ENCODE measurements around the gene MICAL3.
"Not testable (repeated sequence)": the region's sequence is repeated elsewhere in the genome, so short reads cannot be mapped to it uniquely, and the experiment has no call there.

MICAL3 gene

DNA sequence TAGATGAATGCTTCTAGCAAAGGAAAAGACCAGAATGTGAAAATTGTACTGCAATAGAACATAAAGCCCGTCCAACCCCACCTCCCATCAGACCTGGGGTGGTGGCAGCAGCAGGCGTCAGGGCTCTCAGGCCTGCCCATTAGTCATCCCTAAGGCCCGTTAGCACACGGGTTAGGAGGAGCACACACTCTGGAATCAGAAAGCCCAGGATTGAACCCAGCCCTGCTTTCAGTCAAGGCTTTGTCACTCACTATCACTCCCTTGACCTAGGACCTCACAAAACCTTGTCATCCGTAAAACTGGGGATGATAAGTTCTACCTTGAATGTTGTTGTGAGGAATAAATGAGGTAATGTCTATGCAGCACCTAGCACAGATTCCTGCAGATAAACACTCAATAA is 26.9 kb downstream of the MICAL3 start:
- DNase-seq = no peak

DNA sequence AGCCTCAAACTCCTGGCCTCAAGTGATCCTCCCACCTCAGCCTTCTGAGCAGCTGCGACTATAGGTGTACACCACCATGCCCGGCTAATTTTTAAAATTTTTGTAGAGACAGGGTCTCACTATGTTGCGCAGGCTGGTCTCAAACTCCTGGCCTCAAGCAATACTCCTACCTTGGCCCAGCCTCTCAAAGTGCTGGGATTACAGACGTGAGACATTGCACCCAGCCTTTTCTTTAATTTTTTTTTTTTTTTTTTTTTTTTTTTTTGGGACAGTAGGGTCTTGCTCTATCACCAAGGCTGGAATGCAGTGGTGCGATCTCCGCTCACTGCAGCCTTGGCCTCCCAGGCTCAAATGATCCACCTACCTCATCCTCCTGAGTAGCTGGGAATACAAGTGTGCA is 29.1 kb downstream of the MICAL3 start:
- DNase-seq = not testable (repeated sequence)

DNA sequence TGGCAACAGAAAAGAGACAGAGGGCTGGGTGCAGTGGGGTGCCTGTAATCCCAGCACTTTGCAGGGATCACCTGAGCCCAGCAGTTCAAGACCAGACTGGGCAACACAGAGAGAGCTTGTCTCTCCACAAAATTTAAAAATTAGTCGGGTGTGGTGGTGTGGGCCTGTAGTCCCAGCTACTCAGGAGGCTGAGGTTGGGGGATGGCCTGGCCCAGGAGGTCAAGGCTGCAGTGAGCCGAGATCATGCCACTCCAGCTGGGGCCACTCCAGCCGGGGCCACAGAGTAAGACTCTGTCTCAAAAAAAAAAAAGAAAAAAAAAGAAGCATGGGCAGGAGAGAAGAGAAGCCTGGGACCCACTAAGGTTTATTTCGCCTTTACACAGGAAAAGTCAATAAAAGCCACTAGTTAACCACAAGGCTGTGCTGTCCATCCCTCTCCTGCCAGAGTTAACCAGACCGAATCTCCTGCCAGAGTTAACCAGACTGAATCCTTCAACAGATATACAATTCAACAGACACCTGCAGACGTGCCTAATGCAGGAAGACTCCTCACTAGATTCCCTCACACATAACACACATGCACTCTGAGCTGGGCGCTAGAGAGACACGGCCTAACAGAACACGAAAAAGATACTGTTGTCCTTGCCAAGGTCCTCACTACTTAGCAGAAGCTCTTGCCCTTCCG is 29.8 kb downstream of the MICAL3 start:
- no peak for DNase-seq

DNA sequence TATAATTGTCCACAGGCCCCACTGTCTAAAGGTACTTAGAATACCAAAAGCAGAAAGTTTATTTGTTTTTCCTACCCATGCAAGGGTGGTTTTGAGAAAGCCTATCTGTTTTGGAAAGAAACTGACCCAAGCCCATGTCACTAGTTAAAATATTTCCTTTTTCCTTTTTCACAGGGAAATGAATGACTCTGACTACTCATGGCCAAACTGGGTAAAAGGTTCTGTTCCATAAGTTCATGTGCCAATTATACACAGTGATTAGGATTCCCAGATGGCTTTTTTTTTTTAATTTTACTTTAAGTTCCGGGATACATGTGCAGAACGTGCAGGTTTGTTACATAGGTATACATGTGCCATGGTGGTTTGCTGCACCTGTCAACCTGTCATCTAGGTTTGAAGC is 31.4 kb downstream of the MICAL3 start:
- DNase-seq = not testable (repeated sequence)

DNA sequence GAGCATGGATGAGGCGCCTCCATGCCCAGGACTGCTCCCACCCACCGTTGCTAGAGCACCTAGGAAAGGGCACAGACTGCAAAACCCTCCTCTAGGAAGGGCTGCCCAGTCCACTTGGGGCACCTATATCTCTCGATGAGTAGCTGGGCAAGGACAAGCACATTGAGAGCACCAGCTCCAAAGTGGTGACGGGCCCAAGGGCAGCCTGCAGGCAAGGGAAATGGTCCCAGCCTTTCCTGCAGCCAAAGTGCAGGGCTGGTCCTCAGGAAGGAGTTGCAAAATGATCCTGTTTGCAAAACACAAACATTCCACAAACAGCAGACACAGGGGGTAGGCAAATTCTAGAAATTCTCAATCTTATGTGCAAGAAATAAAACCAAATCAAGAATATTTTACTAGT is 32.4 kb downstream of the MICAL3 start:
- not testable (repeated sequence) for DNase-seq

DNA sequence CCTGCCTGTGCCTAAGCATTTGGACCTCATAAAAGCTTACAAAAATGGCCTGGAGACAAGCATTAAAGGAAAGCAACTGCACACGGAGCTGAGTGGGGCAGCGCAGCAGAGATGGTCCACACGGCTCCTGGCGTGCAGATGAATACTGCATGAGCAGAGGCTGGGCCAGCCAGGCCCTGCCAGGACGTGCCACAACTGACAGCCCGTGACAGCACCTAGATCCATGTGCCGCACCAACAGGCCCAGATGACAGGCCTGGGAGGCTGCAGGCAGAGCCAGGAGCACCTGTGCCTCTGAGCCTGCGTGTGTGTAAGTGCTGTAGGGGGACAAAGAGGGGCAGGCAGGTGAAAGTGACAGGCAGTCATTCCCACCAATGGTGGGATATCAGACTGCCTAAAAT is 33.4 kb downstream of the MICAL3 start:
- DNase-seq = no peak

DNA sequence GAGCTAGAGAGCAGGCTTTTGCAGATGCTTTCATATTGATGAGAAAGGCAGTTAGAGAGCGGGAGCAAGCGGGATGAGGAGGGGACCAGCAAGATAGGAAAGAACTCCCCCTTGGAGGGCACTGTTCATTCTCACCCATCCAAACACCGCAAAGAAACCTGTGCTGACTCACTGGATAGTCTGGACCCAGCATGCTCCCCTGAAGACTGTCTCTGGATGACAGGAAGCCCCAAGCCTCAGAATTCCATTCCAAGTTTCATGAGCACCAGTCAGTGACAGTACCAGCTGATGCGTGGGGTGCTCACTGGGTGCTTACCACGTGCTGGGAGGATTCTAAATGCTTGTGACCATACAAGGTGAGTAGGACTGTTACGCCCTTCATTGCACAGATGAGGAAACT is 34.2 kb downstream of the MICAL3 start:
- no peak for DNase-seq

DNA sequence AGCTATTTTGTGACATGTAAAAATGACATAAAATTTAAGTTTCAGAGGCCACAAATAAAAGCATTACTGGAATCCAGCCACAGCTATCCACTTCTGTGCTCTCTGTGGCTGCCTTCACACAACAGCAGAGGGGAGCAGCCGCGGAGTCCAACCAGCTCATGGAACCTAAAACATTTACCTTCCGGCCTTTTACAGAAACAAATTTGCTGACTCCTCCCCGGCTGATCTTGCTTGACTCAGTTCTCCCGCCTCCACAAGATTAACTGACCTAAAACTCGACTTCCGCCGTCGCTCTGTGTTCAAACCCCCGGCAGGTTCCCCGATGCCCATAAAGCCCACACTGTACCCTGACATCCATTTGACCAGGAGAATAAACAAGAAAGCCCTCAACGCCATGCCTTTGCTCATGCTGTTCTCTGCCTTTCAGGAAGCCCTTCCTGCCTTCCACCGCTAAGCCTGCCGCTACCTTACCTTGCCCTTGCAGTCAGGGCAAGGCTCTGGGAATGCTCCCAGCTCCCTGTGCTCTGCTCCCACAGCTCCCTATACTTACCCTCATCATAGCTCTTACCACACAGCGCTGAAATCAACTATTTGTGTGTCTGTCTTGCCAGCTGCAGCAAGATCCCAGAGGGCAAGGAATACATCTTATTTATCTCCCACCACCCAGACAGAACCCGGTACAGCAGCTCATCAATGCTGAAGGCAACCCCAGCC is 35.4 kb downstream of the MICAL3 start:
- no peak for DNase-seq

DNA sequence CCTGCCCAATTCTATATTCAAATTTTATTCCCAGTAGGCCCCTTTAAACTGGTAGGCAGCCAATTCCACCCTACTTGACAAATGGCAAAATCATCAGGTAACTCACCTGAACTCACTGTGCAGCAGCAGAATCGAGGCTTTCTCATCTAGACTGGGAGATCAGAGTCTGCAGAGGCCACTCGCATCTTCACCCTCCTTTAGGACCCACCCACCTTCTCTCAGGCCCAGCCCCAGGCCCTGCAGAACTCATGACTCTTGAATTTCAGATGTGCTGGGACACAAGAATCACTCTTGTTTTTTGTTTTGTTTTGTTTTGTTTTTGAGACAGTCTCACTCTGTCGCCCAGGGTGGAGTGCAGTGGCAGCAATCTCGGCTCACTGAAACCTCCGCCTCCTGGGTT is 38.8 kb downstream of the MICAL3 start:
- no peak for DNase-seq

DNA sequence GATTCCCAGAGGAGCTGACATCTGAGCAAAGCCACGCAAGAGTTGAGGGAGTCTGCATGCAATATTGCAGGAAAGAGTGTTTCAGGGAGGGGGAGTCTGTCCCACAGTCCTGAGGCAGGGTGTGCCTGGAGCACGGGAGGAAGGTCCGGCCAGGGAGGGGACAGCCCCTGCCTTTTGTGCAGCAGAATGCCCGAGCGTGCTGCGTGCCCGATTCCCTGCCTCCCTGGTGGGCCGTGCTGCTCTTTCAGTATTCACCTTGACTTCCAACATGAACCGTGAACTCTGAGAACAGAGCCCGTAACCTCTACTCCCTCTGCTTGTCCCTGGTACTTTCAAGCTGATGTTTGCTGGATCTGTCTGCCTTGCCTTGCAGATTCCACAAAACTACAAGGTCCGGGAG is 39.3 kb downstream of the MICAL3 start:
- DNase-seq = not testable (repeated sequence)

DNA sequence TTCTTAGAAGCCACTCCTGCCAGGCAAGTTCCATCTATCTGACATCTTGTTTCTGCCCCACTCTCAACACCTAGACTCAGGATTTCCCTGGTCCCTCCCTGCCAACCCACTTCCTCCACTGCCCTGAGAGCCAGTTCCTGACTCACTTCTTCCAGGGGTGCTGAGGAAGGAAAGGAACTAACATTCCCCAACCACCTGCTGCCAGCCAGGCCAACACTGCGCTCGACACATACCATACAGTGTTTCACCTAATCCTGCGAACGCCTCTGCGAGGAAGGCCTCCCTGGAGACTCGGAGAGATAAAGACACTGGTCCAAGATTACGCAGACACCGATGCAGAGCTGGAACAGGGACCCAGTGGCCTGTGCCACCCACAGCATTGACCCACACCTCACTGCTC is 40.2 kb downstream of the MICAL3 start:
- DNase-seq = no peak

DNA sequence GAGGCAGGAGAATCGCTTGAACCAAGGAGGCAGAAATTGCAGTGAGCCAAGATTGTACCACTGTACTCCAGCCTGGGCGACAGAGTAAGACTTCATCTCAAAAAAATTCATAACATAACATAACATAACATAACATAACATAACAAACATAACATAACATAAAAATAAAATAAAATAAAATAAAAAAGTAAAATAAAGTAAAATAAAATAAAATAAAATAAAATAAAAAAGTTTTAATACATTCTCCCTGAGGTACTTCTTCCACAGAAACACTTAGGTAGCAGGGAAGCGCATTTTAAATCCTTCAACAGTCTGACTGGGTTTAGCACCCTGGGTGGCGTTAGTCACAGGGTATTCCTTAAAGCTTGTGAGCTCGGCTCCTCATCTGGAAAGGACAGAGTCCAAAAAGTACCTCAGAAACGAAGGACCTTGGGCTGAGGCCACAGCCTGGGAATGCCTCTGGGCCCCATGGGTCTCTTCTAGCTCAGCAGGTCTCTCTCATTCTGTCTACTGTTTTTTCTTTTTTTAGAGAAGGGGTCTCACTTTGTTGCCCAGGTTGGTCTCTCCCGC is 41.7 kb downstream of the MICAL3 start:
- DNase-seq = no peak

DNA sequence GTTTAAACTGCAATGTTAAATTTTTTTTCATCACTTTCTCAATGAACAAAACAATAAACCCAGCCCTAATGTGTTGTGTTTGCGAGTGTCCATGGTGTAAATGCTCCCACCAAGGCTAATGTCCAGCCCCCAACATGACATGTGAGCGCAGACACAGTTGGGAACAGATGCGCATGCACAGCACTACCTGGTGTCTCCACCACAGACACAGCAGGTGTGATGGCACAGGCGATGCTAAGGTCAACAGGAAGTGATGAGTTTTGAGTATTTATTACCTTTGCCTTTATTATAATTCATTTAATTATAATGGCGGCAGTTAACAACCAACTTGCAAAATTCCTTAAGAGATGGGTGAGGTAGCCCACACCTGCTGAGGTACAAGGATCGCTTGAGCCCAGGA is 42.9 kb downstream of the MICAL3 start:
- DNase-seq = no peak

DNA sequence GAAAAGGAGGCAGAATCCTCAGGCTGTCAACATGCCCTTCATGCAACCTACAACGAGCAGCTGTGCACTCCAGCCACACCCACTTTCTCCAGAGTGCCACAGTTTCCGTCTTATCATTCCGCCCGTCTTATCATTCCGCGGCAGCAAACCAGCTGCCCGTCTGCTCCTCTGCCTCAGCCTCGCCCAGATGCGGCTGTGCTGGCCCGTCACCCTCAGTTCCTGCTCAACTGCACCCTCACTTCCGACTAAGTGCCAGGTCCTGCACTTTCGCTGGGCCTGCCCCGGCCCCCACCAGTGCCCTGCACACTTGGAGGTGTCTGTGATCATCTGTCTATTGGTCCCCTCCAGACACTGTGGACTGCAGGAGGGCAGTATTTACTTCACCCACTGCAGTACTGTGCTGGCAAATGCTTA is 43.7 kb downstream of the MICAL3 start:
- DNase-seq = no peak

DNA sequence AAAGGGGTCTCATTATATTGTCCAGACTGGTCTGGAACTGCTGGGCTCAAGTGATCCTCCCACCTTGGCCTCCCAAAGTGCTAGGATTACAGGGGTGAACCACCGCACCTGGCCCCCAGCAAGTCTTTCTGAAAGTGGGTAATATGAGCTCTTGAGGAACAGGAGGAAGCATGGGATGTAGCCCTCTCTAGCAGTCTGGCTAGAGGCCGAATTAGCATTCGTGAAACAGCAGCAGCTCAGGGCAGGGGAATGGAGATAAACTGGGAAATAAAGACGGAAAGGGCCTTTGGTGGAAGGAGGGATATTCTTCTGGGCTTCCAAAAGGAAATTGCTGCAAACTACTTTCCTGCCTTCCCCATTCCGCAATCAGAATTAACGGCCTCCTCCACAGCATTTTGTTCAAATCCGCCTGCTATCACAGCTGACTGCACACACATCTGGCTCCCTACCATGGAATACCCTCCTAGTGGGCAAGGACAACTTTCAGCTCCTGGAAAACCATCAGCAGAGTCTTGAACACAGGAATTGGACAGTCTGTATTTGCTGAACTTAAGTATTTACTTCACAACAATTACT is 44.3 kb downstream of the MICAL3 start:
- DNase-seq = no peak

DNA sequence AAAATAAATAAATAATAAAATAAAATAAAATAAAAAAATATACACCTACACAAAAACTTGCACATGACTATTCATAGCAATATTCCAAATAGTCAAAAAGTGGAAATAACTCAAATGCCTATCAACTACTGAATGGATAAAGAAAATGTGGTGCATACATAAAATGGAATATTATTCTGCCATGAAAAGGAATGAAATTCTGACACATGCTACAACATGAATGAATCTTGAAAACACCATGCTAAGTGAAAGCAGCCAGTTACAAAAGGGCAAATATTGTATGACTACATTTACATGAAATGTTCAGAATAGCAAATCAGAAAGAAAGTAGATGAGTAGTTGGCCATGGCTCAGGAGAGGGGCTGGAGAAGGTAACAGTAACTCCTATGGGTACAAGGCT is 46.3 kb downstream of the MICAL3 start:
- DNase-seq = no peak

DNA sequence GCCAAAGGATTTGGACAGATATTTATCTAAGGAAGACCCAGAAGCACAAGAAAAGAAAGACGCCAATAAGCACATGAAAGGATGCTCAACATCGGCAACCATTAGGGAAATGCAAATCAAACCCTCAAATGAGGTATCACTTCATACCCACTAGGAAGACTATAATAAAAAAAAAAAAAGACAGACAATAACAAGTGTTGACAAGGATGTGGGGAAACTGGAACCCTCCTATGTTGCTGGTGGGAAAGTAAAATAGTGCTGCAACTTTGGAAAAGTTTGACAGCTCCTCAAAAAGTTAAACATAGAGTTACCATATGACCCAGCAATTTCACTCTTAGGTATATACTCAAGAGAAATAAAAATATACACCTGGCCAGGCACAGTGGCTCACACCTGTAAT is 47.0 kb downstream of the MICAL3 start:
- no peak for DNase-seq

DNA sequence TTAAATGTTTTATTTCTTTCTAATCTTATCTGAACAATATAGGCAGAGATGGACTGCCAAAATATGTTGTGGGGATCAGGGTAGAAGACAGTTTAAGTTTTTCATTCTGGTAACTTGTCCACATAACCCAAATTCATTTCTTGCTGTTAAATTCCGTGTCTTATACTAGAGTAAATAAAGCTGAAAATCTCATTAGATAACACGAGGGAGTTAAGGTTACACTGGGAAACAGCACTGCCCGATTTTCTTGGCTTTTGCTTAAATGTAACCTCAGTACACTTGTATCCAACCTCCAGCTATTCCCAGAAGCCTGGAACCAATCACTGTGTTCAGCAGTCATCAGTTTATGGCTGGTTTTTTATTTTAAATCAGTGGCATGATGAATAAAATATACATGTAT is 48.2 kb downstream of the MICAL3 start:
- no peak for DNase-seq

DNA sequence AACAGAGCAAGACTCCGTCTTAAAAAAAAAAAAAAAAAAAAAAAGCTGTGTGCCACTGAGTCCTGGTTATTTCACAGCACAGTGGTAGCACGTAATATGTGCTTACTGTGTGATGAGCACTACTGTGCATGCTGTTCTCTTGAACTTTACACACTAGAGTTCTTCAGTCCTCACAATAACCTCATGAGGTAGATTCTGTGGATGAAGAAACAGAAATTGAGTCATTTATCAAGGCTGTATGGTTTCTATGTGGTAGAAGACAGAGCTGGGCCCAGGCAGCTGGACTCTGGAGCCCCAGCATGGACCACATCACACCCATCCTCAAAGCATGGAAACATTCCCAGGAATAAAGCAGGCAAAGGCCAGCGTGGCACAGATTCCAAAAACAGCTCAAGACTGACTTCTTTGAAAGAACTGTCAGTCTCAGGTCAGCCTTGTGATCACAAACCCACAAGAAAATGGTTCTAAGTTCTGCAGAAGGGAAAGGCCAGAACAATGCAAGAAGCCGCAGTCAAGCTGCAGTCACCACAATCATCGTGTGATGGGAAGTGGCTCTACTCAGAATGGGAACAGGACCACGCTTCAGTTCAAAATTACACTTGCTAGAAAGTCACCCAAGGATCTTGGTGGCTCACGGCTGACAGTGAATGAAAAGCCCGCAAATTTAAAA is 49.5 kb downstream of the MICAL3 start:
- no peak for DNase-seq

DNA sequence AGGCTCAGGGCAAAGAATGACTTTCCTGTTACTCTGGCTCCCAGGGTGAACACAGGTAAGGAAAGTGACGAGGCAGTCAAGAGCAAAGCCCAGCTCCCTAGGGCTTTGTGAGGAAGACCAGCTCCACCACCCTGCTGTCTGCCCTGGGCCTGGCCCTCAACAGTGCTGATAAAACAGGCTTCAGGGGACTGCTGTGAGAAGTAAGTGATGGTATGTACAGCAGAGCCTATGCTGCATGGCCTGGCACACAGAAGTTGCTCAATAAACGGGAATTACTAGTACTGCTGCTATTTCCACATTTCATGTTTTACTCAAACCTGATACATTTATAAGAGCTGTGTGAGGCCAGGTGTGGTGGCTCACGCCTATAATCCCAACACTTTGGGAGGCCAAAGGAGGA is 50.3 kb downstream of the MICAL3 start:
- DNase-seq = no peak

DNA sequence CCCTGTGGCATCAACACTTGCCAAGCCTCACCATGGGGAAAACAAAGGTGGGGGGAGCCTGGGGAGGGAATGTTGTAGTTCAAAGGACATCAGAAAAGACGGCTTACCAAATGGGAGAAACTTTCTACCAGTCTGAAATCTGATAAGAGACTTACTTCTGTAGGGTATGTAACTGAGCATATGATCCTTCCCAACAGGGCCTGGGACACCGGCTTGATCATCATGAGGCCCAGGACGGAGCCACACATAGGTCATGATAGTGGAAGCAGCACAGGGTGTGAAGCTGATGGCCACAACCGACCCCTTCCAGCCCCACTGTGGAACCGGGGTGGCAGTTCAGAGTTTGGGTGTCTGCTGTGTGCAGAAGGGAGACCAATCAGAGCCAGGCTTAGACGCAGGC is 51.1 kb downstream of the MICAL3 start:
- DNase-seq = no peak

DNA sequence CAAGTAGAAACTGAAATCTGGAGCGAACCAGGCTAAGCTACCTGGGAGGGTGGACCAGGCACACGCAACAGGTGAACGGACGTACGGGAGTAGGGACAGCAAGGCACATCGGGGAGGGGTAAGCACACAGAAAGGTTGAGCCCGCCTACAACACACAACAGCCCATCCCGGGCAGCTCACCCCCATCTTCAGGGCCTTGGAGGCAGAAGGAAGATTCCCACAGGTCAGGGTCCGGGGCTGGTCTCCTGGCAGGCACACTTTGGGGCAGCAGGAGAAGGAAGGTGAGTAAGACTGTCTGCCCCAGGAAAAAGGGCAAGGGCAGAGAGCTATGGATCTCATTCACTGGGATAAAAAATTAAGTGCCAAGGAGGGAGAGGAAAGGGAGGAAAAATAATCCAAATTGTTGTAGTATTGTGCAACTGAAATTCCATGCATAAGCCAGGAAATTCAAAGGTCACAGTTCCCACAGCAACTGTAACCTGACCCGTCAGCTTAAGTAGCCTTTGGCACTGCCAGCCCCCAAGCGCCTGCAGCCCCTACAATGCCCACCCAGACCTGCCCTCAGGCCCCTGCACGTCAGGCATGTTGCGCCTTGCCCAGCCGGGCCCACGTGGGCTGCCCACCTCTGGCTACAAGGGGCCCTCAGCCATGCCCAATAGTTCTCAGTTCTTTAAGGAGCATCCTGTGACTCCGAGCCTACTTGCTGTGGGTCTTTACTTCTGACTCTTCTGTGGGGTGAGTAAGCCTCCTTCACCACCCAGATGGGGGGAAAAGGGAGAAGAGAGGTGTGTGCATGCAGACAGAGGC is 51.8 kb downstream of the MICAL3 start:
- DNase-seq = no peak

DNA sequence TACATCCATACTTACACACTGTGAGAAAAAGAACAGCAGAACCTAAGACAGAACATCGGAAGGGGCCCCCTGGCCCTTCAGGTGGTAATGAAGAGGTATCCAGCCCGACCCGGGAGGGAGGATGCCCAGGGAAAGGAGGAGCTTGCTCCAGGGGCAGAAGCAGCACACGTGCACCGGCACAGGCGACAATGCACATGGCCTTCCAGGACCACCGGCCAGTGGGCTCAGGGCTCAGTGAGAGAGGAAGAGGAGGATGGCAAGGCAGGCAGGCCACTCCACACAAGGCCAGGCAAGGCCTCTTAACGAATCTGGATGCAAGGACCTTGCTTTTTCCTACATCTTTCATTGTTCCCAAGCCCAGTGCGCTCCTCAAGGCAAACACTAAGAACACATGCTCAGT is 52.6 kb downstream of the MICAL3 start:
- DNase-seq = no peak
